ENCODE measurements around the gene DUSP7.

Gene DUSP7

DNA sequence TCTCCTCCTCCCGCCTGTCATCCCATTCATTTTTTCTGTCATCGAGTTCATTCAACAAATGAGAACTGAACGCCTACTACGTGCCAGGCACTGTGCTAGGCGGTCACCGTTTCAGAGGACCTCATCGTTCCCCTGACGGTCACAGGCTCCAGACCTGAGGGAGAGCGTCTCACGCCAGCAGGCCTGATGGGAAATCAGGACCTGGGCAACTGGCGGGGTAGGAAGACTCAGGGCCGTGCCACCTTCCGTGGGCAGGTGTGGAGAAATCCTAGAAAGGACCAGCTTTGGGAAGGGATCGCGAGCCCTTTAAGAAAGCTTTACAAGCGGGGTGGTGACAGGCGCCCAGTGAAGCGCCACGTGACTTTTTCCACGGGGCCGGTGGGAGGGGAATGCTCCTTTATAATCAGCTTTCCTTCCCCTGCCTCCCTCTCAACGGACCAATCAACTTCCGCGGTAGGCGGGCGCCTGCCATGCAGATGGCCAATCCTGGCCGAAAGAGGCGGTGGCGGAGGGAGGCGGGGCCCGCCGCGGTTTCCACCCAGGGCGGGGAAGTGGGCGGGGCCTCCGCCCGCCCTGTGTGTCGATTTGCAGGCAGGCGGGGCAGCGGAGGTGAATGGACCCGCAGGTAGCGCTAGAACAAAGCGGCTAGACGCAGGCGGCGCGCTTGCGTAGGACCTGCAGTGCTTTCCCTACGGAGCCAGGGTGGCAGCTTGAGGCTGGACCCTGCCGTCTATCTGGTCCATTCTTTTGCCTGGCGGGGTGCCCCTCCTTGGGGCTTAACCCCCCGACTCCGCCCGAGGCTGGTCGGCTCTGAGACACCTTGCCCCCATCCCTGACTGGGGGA, 819 bp upstream of the DUSP7 start (continued):
- TF ChIP-seq, protein P1, sequence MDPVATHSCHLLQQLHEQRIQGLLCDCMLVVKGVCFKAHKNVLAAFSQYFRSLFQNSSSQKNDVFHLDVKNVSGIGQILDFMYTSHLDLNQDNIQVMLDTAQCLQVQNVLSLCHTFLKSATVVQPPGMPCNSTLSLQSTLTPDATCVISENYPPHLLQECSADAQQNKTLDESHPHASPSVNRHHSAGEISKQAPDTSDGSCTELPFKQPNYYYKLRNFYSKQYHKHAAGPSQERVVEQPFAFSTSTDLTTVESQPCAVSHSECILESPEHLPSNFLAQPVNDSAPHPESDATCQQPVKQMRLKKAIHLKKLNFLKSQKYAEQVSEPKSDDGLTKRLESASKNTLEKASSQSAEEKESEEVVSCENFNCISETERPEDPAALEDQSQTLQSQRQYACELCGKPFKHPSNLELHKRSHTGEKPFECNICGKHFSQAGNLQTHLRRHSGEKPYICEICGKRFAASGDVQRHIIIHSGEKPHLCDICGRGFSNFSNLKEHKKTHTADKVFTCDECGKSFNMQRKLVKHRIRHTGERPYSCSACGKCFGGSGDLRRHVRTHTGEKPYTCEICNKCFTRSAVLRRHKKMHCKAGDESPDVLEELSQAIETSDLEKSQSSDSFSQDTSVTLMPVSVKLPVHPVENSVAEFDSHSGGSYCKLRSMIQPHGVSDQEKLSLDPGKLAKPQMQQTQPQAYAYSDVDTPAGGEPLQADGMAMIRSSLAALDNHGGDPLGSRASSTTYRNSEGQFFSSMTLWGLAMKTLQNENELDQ (tag by site-specific recombination; IDR thresholded peaks at IDR 0.05; ENCODE audit: low read depth) = no peak
- TF ChIP-seq ZNF174 (tag by site-specific recombination; IDR thresholded peaks at IDR 0.05) (no peak), SP7 (tag by site-specific recombination; IDR thresholded peaks at IDR 0.05) (peak; percentile 61), ZNF791 (tag by site-specific recombination; IDR thresholded peaks at IDR 0.05) (no peak), ZBTB17 (tag by site-specific recombination; IDR thresholded peaks at IDR 0.05) (peak; percentile 79), SP3 (tag by site-specific recombination; IDR thresholded peaks at IDR 0.05) (peak; percentile 96), EGR2 (tag by site-specific recombination; IDR thresholded peaks at IDR 0.05; ENCODE audit: low read depth) (0 out of 2 replicates have a peak, but pooled peaks have one; percentile 3), ZFHX2 (tag by site-specific recombination; conservative IDR thresholded peaks at IDR 0.05) (peak; percentile 8; the same call in 1 of the 2 replicates), ZNF571 (tag by site-specific recombination; IDR thresholded peaks at IDR 0.05) (no peak), KLF10 (tag by site-specific recombination; IDR thresholded peaks at IDR 0.05) (peak; percentile 71; the same call in 1 of the 2 replicates), ZBTB48 (tag by site-specific recombination; IDR thresholded peaks at IDR 0.05) (0 out of 2 replicates have a peak, but pooled peaks have one; percentile 9), ZNF350 (tag by site-specific recombination; IDR thresholded peaks at IDR 0.05) (peak; percentile 99), SCRT2 (tag by site-specific recombination; IDR thresholded peaks at IDR 0.05) (peak; percentile 61; the same call in 1 of the 2 replicates), ZNF341 (tag by site-specific recombination; IDR thresholded peaks at IDR 0.05; ENCODE audit: low read depth) (peak; percentile 70)
- TF ChIP-seq, protein P2, sequence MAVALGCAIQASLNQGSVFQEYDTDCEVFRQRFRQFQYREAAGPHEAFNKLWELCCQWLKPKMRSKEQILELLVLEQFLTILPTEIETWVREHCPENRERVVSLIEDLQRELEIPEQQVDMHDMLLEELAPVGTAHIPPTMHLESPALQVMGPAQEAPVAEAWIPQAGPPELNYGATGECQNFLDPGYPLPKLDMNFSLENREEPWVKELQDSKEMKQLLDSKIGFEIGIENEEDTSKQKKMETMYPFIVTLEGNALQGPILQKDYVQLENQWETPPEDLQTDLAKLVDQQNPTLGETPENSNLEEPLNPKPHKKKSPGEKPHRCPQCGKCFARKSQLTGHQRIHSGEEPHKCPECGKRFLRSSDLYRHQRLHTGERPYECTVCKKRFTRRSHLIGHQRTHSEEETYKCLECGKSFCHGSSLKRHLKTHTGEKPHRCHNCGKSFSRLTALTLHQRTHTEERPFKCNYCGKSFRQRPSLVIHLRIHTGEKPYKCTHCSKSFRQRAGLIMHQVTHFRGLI (tag by site-specific recombination; IDR thresholded peaks at IDR 0.05) = no peak; the same call in 1 of the 2 replicates
- TF ChIP-seq, protein P3, sequence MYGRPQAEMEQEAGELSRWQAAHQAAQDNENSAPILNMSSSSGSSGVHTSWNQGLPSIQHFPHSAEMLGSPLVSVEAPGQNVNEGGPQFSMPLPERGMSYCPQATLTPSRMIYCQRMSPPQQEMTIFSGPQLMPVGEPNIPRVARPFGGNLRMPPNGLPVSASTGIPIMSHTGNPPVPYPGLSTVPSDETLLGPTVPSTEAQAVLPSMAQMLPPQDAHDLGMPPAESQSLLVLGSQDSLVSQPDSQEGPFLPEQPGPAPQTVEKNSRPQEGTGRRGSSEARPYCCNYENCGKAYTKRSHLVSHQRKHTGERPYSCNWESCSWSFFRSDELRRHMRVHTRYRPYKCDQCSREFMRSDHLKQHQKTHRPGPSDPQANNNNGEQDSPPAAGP (tag by site-specific recombination; IDR thresholded peaks at IDR 0.05) = 0 out of 2 replicates have a peak, but pooled peaks have one; percentile 35
- TF ChIP-seq, protein P4, sequence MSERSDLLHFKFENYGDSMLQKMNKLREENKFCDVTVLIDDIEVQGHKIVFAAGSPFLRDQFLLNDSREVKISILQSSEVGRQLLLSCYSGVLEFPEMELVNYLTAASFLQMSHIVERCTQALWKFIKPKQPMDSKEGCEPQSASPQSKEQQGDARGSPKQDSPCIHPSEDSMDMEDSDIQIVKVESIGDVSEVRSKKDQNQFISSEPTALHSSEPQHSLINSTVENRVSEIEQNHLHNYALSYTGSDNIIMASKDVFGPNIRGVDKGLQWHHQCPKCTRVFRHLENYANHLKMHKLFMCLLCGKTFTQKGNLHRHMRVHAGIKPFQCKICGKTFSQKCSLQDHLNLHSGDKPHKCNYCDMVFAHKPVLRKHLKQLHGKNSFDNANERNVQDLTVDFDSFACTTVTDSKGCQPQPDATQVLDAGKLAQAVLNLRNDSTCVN (tag by site-specific recombination; optimal IDR thresholded peaks at IDR 0.05) = peak; percentile 43
- TF ChIP-seq, protein P5, sequence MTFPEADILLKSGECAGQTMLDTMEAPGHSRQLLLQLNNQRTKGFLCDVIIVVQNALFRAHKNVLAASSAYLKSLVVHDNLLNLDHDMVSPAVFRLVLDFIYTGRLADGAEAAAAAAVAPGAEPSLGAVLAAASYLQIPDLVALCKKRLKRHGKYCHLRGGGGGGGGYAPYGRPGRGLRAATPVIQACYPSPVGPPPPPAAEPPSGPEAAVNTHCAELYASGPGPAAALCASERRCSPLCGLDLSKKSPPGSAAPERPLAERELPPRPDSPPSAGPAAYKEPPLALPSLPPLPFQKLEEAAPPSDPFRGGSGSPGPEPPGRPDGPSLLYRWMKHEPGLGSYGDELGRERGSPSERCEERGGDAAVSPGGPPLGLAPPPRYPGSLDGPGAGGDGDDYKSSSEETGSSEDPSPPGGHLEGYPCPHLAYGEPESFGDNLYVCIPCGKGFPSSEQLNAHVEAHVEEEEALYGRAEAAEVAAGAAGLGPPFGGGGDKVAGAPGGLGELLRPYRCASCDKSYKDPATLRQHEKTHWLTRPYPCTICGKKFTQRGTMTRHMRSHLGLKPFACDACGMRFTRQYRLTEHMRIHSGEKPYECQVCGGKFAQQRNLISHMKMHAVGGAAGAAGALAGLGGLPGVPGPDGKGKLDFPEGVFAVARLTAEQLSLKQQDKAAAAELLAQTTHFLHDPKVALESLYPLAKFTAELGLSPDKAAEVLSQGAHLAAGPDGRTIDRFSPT (tag by site-specific recombination; IDR thresholded peaks at IDR 0.05) = peak; percentile 87

Measured in HEK293 (cell line).